T-helper 2 cell (primary cell): ENCODE measurements around the gene GABRB1.

Experiments used
- DNase-seq, 5 experiments: peaks; one replicate each; pipeline versions ENCODE4 v3.0.0 to v3.0.0-alpha.2; 2012 to 2022
- total RNA-seq, 2 donors: gene quantifications; one replicate each; lab custom pipeline; 2026; lab: John Stamatoyannopoulos, UW

GABRB1 gene
- 0 reads per million in 2 donors for total RNA-seq

DNA sequence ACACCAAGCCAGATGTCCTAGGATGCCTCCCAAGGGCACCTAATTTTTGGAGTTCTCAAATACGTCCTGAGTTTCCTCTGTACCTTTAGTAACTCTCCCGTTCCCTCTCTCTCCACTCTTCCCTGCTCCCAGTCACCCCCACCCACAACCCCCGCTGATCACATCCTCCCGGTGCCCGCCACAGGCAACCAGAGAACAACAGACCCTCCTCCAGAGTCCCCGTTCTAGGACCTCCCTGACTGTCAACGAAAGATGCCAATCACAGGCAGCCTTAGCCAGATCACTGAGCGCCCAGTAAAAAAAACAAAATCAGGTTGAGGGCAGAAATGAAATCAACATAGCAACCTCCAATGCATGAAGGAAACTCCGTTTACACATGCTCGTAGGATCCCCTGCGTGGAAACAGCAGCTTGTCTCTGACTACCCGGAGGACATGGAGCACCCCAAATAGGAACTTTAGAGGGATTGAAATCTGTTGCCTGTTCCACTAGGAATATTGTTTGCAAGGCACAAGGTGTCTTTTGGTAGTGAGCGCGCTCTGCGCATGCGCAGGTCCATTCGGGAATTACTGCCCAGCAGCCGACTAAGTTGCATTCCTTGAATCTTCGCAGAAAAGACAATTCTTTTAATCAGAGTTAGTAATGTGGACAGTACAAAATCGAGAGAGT, at the start of gene GABRB1:
GABRB1 (plus strand) TSS at position 557 of the 668 bp plus-strand sequence.
- DNase-seq, result no peak

DNA sequence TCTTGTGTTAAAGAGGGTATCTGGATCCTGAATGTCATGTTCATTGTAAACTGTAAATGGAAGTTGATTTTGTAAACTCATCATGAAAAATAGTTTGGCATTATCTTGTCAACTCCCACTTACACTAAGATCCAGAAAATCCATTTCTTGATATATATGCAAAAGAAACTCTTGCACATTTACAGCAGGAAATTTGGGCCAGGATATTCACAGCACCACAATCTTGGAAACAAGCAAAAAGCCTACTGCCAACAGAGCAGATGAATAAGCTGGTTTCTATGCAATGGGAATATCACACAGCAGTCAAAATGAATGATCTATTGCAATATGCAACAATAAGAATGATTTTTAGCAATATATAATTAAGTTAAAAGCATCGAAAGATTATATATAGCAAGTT, 46.6 kb upstream of the GABRB1 start:
- no peak for DNase-seq

DNA sequence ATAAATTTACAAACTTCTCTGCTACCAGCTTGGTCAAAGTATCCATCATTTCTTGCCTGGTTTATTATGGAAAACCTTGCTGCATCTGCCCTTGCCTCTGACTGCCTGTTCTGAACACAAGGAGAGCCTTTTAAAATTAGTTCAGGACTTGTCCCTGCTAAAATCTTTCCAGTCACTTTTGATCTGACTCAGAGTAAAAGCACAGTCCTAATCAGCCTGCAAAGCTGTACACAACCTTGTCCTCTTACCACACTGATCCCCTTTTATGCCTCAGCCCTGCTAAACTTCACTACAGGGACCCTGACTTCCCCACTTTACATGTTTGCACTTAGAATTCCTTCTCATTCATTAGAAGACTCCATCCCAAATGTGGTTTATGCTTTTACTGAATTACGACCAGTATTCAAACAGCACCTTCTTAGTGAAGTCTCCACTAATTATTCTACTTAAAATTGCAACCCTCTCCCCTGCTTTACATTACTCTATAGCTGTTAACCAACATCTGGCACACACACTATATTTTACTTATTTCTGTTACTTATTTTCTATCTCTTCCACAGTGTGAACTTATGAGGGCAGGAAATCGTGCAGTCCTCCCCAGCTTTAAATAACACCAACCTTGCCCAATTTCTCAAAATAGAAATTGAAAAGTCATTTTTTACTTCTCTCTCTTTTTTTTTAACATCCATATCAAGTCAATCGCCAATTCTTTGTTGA, 44.3 kb upstream of the GABRB1 start:
- no peak for DNase-seq

DNA sequence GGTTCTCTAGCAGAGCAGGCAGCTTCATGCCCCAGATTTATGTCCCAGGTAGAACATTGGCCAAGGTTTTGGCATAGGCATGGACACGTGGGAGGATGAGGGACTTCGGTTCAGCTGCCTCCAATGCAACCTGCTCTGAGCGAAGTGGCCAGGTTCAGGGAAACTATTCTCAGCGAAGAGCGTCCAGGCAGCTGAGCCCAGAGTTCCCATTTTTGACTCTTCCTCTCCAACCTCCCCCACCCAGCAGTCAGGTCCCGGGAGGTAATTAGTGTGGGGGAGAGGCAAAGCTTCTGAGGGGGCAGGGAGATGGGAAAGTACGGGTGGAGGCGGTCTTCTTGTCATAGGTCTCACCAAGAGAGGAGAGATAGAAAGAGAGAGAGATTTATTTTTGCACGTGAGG, 39.0 kb upstream of the GABRB1 start:
- DNase-seq, result no peak

DNA sequence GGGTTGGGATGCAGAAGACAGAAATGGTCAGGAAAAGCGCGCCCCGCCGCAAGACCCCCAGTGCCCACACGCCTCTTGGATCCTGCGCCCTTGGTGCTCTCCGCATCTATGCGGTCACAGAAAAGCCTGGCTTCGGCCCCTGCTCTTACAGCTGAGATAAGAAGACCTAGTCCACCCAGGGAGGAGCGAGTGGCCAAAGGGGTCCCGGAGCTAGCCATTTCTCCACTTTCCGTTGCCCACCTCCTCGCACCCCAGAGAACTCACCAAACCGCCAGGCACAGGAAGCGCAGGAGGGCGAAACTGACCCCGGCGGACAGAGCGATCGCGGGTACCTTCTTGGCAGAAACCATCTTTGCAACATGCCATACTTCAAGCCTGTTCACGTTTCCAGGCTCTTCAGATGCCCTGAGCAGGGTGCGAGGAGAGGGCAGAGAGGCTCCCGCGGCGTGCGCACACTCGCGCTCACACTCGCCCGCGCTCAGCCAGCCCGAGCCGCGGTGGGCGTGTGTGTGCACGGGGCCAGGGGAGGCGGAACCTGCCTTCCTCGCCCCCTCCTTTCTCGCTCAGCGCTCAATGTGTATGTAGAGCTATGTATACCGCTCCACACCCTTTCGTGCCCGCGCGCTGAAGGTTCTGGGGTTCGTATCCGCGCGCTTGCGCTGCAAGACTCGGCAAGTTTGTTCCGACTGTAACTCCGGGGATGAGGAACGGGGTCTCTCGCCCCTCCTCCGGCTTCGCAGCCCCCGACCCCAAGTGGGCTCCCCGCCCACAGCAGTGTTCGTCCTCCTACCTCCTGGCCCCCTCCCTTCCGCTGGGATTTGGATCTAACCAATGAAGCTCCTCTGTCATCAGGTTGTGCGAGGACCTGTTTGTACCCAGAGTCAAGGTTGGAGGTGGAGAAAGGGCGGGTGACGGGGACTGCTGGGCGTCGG, 38.0 kb upstream of the GABRB1 start, which contains the start of gene GABRA4:
GABRA4 (minus strand) TSS at position 507 of the 932 bp plus-strand sequence; CDS start at position 350, 157 bp downstream.
- DNase-seq, result peak in 1 of 5 experiments; percentile 11

DNA sequence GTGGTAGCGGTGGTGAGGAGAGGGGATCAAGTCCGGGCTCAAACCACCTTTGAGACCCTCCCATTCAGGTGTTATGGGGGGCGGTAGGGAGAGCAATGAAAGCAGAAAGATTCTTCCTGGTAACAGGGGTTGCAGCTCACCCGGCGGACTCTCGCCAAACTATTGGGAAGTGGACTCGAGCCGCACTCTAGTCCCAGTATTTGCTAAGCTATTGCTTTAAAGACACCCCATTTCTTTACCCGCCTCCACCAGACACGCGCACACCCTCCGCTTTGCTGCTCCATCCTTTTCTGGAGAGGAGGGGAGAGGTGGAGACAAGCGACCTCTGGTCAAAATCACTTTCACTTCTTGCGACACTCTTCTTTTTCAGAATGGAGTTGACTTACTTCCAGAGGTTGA, 37.4 kb upstream of the GABRB1 start:
- peak in 1 of 5 experiments; percentile 8 for DNase-seq

DNA sequence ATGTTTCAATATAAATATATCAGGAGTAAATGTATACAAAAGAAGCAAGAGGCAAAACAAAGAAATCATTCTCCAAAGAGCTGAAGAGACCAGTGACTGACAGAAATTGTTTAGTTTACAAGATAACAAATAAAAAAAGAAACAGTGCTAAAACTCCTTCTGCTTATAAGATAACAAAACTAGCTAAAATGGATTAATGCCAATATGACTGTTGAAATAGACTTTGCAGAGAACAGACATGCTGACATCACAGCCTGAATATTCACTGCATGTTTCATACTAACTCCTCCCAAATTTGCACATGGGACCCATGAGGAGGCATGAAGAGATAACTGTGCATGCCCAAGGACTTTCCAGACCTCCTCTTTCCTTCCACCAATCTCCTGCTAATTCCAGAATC, 31.8 kb upstream of the GABRB1 start:
- DNase-seq, result no peak

DNA sequence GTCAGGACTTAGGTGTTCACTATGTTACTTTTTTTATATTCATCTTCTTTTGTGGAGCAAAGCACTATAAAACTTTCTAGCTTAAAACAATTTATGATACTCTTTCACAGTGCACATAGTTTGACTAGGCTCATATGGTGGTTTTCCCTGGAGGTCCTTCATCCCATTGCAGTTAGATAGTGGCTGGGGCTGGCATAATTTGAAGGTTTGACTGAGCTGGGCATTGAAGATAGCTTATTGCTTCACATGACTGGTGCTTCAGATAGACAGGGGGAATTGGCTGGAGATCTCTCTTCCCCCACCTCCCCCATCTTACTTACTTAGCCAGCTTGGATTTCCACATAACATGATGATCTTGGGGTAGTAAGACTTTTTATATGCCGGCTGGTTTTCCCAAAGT, 31.0 kb upstream of the GABRB1 start:
- no peak for DNase-seq

DNA sequence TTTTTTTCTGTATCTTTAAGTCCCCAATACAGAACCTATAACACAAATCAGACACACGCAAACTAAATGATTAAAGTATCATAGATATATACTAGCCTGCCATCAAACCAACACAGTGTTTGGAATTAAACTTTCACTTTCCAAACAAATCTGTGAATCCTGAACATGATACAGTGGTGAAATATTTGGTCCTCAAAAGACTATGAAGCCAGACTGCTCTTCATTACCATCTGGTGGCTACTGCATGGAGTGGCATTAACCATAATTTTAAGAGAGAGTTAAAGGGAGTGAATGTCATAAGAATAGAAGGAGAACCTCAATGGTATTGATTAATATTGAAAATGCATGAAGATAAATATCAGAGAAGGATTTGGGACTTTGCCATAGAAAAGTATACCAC, 28.8 kb upstream of the GABRB1 start:
- no peak for DNase-seq

DNA sequence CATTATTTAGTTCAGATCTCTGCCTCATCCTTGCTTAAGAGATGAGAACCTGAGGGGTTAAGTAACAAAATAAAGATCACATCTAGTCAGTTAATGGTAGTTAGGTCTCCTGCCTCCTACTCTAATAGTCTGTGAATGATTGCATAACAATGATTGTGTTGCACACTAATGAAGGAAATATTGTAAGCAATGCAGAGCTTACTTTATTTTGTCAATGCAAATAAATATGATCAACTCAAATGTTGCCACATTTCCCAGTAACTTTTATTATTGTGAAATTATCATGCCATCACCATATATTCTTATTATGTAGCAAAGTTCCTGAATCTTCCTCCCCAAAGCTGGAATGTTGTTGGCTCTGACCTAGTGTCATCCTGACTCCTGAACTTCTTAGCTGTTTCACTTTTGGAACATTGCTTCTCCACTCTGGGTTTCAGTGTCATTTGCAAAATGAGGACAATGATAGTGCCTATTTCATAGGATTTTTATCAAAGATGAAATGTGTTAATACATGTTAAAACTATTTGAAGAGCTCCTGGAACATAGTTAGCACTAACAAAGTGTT, 20.9 kb upstream of the GABRB1 start:
- no peak for DNase-seq

DNA sequence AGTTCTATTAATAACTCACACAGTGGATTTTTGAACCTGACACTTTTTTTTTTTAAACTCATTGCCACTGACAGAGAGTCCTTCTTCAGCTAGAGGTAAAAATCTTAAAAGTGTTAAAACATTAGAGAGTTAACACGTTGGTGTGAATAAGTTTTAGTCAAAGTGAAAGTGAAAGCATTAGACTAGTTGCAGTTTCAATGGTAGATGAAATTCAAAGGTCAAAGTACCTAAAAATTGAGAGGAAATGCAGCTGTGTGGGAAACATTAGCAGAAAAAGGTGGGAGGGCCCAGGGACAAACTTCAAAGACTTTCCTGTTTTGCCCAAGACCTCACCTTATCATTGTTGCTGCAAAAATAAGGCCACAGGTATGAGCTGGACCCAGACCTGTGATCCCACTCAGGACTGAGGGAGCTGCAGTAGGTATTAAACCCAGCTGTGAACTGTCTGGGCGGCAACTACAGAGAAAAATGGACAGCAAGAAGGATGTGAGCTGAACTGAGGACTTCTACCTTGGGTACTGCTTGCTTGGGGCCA, 20.4 kb upstream of the GABRB1 start:
- peak in 2 of 5 experiments; percentile 9 to 73 for DNase-seq

DNA sequence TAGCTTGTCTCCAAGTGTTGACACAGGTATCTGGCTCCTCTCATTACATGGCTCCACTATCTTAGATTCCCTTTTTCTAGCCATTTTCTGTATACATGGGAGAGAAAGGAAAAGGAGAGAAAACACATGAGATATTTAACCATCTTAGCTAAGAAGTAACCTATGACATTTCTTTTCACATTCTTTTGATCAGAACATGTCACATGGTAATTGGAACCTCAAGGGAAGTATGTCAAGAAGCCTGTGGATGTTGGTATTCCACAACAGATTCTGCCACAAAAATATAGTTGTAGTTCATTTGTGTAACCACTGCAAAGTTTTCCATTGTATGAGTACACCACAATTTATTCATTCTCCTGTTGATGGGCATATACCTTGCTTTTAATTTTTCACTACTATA, 18.7 kb upstream of the GABRB1 start:
- no peak for DNase-seq

DNA sequence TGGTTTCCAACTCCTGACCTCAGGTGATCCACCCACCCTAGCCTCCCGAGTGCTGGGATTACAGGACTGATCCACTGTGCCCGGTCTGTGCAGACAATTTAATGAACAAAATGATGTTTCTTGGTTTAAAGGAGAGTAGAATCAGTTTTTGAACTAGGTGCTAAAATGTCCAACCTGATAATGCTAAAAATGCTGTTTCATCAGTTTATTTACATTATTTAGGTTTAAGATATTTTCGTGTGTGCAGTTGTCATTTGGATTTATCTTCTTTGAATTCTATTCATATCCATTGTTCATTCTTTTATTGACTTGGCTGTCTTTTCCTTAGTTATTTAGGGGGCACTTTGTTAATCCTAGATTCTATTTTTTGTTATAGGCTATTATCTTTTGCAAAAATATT, 18.0 kb upstream of the GABRB1 start:
- DNase-seq, result no peak

DNA sequence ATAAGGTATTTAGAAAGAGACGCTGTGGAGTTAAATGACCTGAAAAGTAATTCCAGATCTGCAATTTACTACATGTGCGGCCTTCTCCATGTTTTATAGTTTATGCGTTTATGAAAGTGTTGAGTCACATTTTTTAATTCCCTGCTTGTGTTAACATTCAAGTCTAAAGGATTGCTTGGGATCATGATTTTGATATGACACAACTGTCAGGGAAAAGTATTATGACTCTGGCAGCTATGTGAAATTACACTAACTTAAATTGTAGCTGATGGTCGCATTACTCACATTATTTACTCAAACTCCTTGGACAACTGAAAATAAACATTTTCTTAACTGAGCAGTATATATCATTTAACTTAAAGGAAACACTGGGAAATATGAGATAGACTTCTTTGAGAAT, 14.3 kb upstream of the GABRB1 start:
- no peak for DNase-seq

DNA sequence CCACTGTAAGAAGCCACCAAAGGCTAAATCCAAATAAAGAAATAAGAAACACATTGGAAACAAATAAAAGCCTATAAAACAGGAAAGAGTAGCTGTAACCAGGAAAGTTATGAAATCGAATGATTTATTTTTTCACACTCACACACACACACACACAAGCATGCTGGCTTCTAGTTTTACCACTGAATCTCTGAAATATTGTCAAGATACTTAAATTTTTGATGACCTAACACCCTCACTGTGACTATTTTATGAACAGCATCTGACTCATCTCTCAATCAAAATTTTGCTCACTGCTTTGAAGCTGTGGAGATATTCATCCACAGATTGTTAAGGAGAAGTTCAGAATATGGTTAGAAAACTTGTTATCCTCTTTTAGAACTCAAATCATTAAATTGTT, 13.9 kb upstream of the GABRB1 start:
- no peak for DNase-seq

DNA sequence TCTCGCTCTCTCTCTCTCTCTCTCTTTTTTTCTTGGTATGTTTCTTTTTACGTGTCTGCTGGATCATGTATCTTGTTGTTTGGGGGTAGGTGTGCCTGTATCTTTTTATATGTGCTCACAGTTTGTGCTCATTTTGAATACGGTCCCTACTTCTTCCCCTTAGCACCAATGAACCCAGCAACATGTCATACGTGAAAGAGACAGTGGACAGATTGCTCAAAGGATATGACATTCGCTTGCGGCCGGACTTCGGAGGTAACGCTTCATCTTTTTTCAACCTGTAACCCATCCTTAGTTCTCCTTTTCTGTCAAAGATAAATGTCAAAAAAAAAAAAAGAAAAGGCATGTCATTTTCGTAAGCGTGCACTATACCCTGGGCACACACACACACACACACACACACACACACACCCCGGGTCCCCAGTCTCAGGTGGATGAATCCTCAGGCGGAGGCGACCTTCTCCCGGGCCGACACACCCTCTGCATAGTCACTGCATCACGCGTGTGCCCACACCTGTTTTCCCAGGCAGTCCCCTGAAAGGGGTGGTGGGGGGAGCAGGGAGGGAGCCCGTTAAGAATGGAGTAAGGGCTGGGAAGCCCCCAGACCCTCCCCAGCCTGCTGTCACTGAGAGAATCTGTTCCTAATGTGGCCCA, 511 bp downstream of the GABRB1 start:
- peak in 2 of 5 experiments; percentile 4 to 26 for DNase-seq

DNA sequence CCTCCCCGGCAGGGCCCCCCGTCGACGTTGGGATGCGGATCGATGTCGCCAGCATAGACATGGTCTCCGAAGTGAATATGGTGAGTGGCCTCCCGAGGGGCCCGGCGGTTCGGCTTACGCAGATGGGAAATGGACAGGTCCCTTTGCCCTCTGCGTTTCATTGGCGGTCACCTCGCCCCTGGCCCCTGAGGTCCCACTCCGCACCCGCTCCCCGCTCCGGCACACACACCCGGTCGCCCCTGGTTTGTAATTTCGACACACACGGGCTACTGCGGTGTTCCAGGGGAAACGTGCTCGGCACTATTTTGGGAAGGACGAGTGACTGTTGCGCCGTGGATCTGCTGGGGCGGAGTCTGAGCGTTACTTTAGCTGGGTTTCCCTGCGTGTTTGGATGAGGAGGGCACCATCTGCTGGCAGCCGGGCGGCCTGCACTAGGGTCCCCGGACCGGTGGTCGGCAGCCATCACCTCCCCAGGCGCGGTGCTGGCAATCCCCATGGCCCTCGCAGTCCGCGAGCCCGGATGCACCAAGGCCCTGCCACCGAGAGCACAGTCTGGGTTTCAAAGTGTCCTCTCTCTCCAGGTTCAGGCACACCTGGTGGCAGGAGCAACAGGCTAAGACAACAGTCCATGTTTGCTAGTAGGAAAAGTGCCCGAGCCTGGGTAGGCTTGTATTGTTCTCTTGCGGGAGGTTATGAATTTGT, 1.2 kb downstream of the GABRB1 start:
- DNase-seq, result peak in 2 of 5 experiments; percentile 28 to 54

DNA sequence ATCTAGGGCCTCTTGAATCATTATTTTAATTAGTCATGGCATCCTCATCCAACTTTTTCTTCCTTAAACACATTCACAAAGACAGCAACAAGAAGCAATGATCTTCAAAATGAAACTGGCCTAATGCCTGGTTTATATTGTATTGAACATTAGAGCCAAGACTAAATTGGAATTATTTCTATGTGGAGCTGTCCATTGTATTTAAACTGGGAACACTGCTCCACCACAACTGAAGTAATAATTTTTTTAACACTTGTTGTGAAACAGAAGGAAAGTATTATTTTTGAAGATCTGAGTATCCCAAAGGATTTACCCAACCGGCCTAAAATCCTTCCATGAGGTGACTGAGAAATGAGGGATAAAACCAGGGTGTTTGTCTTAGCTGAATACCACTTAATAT, 6.9 kb downstream of the GABRB1 start:
- DNase-seq, result no peak

DNA sequence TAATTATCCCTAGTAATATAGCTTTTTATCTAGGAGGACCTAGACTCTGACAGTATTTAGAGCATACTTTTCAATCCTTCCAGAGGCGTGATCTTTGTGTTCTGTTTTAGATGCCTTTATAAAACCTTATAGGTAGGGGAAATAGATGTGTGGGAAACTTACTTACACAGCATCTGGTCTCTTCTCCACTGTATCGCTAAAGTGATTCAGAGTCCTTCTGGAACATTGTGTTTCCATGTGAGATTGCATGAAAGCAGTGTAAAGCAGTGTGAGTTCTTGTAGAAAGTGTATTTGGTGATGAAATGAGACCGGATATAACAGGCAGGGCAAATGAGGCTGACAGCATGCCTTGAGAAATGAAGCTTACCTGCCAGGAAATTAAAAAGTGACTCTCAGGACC, 9.5 kb downstream of the GABRB1 start:
- DNase-seq, result no peak

DNA sequence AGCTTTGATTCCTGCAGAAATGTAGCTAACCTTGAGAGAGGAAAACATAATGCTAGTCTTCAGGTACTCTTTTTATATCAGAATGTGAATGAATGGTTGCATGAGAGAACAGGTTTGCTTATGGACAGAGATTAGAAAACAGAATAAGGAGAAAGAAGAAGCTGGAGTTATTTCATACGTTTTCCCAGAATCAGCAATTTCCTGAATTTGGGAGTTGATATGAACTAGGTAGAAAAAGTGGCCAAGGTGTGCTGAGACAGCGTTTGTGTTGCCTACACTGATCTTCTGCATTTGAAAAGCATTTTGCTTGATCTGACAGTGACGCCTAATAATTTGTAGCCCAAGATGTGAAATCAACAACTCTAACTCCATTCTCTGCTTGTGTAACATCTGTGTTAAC, 12.5 kb downstream of the GABRB1 start:
- no peak for DNase-seq

DNA sequence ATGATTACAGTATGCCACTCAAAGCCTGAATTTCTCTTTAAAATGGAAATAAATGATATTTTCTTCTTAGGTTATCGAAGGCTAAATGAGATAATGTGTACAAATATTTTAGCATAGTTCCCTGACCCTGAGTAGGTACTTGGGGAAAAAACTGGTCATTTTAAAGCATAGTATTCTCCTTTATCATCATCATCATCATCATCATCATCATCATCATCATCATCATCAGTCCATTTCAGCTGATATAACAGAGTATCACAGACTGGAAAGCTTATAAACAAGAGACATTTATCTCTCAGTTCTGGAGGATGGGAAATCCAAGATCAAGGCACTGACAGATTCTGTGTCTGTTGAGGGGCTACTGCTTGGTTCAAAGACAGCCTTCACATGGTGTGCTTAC, 13.9 kb downstream of the GABRB1 start:
- DNase-seq, result no peak
